C4-2B (cell line): ENCODE measurements around the gene RANGAP1.

ENCODE experiments used
- CTCF ChIP-seq: fragments of 450-650 bp; conservative IDR thresholded peaks from 2 replicates; pipeline ENCODE4 v1.5.1; 2017; ENCODE audit warnings: mild to moderate bottlenecking
- ZFX ChIP-seq: fragments of 450-650 bp; IDR thresholded peaks from 2 replicates; pipeline ENCODE4 v1.6.1; 2017

DNA sequence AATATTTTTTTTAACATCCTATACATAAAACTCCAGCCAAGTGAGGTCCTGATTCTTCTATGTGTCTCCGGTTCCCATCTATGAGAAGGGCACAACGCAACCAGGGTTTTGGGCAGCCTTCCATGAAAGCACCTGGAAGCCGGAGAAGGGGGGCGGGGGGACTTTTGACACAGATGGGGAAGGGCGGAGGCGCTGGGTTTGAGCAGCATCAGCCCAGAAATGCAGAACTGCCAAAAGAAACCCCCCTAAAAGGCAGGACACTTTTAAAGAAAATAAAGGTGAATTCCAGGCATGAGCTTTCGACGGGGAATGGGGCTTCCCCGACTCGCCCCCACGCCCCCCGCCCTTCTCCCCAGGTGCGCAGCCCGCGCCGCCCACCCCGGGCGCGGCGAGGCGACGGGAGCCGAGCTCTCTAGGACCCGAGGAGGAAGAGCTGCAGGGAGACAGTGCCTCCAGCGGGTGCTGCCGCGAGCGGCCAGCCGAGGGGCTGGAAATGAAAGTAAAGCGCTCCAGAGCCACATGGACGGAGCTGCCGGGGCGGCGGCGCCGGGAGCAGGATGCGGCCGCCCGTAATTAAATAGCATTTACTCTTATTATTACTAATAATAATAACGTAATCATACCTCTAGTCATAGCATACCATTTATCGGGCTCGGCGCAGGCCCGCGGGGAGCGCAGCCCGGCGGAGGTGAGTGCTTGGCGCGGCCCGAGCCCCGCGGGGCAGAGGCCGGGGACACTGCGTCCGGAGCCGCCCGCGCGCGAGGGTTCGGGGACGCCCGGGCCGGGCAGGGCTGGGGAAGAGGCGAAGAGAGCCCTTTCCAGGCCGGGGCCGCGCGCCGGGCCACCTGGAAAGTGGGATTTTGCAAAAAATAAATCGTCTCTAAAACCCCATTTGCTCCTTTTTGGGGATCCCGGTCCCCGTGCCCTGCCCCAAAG lies 15.4 kb upstream of the RANGAP1 start, which contains the start of gene ZC3H7B:
- TF ChIP-seq CTCF (no peak; the same call in 1 of the 2 replicates), ZFX (no peak)
